ENCODE data around the gene S100PBP.

Gene S100PBP

GRCh38 chr1:32888677-32889420 is 71.4 kb downstream of the S100PBP start:
- no peak for DNase-seq

GRCh38 chr1:32889731-32890278 is 72.4 kb downstream of the S100PBP start:
- DNase-seq: no peak

DNA sequence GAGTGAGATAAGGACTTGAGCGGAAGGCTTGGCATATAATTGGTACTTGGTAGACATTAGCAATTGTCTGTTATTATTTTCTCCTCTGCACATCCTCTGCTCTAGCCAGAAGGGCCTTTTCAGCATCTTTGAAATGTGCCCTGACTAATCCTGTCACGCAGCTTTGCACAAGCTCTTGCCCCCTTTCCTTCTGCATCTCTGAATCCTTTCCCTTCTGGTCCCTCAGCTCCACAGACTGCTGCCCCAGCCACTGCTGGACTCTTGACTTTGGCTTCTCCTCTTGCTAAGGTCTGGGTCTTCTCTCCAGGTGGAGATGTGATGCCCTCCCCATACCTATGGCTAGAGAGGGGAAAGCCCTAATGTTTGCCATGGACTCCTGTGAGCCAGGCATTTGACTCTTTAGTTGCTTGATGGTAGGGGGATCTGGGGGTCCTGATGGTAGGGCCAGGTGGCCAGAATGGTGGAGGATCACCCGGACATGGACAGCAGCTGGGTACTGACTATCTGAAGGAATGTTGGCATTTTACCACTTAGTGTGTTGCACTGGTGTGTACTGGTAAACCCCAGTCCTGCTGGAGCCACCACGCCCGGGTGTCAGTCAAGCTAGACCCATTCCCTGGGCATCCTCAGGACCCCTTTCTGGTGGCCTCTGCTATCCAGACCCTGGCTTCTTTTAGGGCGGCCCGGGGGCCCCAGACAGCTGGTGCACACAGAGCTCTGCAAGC is 73.2 kb downstream of the S100PBP start:
- no peak for DNase-seq

DNA sequence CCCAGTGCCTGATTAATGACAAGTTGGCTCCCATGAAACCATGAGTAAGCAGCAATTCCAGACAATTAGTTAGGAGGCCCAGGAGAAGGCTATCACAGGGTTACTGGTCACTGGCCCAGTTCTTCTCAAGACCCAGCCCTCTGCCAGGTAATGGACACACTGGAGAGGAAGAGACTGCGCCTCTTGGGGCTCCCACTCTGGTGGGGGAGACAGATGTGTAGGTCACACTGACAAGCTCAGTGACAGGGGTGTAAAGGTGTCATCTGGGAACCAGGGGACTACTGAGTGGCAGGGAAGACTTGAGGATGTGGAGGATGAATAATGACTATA is 73.8 kb downstream of the S100PBP start:
- DNase-seq: no peak

- DNase-seq: no peak
Observed at GRCh38 chr1:32891630-32892029, 74.2 kb downstream of the S100PBP start.

- no peak for DNase-seq
Observed at GRCh38 chr1:32892368-32893197, 75.1 kb downstream of the S100PBP start.

GRCh38 chr1:32893198-32894018 is 76.0 kb downstream of the S100PBP start:
- no peak for DNase-seq

- DNase-seq: no peak
Observed at GRCh38 chr1:32894019-32894600, 76.7 kb downstream of the S100PBP start.

GRCh38 chr1:32894681-32895080 is 77.2 kb downstream of the S100PBP start:
- no peak for DNase-seq

- no peak for DNase-seq
Observed at GRCh38 chr1:32895325-32896215, 78.1 kb downstream of the S100PBP start.

DNA sequence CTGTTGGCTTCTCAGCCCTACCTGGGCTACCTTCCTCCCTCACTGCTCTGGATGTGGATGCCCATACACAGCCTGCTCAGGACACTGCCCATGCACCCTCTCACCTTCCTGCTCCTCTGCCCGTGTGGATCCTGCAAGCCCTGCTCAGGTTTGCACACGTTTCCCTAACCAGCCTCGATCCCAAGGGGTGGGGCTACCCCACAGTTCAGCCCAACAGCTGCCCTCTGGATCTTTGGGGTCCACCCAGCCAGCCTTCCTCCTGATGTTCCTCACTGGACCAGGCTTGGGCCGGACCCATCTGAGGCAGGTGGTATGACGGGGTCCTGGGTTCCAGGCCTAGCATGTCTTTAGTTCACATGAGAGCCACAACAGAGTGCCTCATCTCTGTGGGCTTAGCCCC is 79.0 kb downstream of the S100PBP start:
- no peak for DNase-seq

DNA sequence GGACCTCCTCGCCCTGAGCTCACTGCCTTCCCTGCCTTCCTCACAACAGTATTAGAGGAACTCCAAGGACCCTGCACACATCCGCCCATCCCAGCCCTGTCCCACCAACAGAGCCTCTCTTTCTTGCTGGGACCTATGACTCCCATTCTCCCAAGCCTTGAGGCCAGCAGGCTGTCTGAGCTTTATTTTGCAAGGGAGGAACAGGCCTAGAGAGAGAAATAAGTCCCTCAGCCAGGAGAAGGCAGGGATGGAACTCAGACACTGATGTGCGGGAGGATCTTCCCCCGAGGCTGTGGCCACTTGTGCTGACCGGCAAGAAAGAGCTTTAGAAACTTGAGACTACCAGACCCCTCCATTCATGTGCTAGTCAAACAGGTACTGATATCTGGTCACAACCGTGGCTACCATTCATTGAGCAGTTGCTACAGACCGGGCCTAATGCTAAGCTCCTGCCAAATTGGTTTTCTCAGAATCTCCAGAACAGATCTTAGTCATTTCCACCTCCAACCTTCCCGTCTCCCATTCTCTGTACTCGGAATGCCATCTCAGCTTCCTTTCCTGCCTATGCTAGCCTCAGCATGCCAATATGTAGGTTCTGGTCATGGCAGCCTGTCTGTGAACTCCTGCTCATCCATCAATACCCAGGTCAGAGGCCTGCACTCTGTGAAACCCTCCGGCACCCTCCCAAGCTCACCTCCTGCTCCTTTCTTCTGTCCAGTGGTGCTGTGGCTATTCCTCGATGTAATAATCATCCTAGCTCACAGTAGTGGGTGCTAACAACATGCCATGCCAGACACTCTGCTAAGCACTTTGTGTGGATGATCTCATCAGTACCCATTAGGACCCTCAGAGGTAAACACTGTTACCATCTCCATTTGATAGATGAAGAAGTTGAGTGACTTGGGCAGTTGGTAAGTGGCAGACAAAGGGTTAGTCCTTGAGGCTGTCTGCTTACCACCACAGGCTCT is 79.9 kb downstream of the S100PBP start:
- no peak for DNase-seq

GRCh38 chr1:32898056-32898455 is 80.6 kb downstream of the S100PBP start:
- DNase-seq: no peak

- DNase-seq: no peak
Observed at GRCh38 chr1:32898958-32899357, 81.5 kb downstream of the S100PBP start.

GRCh38 chr1:32899586-32900296 is 82.3 kb downstream of the S100PBP start:
- no peak for DNase-seq

- no peak for DNase-seq
Observed at GRCh38 chr1:32900371-32900955, 83.0 kb downstream of the S100PBP start.

- DNase-seq: no peak
Observed at GRCh38 chr1:32900956-32901822, 83.7 kb downstream of the S100PBP start, which contains the start of gene TMEM54. TMEM54 (minus strand) TSS chr1:32901389; CDS start chr1:32901238, 151 bp downstream.
